HFFc6 (cell line): ENCODE data around the gene YAF2. TPM values are rescaled to one million over a fixed set of nuclear protein-coding genes. Genes with fewer than 3 reads are reported as not detected.

Experiments
- DNase-seq: peaks from one replicate; pipeline ENCODE4 v3.0.0-alpha.2; 2018
- H3K27ac Mint-ChIP-seq: 2 replicates; pipeline ENCODE4 v1.8.0; 2020; ENCODE audit warnings: mild to moderate bottlenecking, mixed read lengths
- H3K27me3 Mint-ChIP-seq: 2 replicates; pipeline ENCODE4 v1.8.0; 2021; ENCODE audit warnings: mild to moderate bottlenecking, moderate library complexity, mixed read lengths; ENCODE audit not compliant: insufficient read depth
- H3K36me3 Mint-ChIP-seq: 2 replicates; pipeline ENCODE4 v1.8.0; 2021; ENCODE audit warnings: low read depth, mixed read lengths
- H3K4me1 Mint-ChIP-seq: 2 replicates; pipeline ENCODE4 v1.8.0; 2020; ENCODE audit warnings: low read depth, mixed read lengths
- H3K4me3 Mint-ChIP-seq: 2 replicates; pipeline ENCODE4 v1.8.0; 2020; ENCODE audit warnings: mild to moderate bottlenecking, moderate library complexity, mixed read lengths
- H3K9me3 Mint-ChIP-seq: 2 replicates; pipeline ENCODE4 v1.8.0; 2020; ENCODE audit warnings: mild to moderate bottlenecking, mixed read lengths
- total RNA-seq, 6 experiments: library from RNA; stranded (reverse); fragmentation: NEBNext Ultra II Directional; extraction: Animal tissue kit (Norgen Biotek cat#: 25700); gene quantifications; 2 replicates in 1 of 6; 3 replicates in 5 of 6; pipeline ENCODE4 v1.2.3, GENCODE V29; 2021
- TF ChIP-seq, protein P1 (sequence below): fragments of 200-600 bp; sonication (generic); IDR thresholded peaks from 2 replicates; pipeline ENCODE4 v1.5.0; 2021; ENCODE audit warnings: antibody characterized with exemption, mild to moderate bottlenecking

The YAF2 gene
- total RNA-seq, 6 experiments from 2014 or later = 22.2 to 31.2 (median 27.6) TPM

DNA sequence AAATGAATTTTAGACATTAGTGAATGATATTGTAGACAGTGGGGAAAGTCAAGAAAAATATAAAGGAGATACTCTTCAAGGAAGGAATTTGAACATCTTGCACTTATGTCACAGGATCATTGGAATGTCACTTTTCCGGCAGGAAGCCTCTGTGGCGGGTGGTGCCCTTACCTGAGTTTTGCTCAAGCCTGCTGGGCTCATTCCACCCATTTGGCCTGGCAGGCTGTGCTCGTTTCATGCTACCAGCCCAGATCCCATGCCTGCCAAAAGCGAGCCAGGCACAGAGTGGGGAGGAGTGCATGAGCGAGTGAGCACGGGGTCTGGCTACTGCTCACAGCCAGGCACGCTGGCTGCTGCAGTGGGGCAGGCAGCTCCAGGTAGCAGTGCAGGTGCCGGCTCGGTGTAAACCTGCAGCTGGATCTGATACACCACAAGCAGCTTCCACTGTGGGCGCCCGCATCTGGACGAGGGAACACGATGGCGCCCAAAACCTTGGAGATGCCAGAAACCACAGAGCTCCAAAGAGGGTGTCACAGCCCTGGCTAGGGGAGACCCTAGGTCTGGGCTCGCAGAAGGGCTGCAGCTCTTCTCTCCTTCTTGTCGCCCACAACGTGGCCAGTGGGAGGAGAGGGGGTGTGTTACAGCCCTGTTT is 28.7 kb upstream of the YAF2 start:
- DNase-seq = no peak
- no peaks in the 10 kb centered on the region for H3K36me3 Mint-ChIP-seq
- H3K27ac Mint-ChIP-seq = no peak overlapping the region
- peaks cover 7% of the 10 kb centered on the region for H3K27me3 Mint-ChIP-seq
- H3K4me3 Mint-ChIP-seq = no peak overlapping the region
- H3K4me1 Mint-ChIP-seq = no peaks in the 10 kb centered on the region
- no peaks in the 10 kb centered on the region for H3K9me3 Mint-ChIP-seq
- TF ChIP-seq, protein P1, sequence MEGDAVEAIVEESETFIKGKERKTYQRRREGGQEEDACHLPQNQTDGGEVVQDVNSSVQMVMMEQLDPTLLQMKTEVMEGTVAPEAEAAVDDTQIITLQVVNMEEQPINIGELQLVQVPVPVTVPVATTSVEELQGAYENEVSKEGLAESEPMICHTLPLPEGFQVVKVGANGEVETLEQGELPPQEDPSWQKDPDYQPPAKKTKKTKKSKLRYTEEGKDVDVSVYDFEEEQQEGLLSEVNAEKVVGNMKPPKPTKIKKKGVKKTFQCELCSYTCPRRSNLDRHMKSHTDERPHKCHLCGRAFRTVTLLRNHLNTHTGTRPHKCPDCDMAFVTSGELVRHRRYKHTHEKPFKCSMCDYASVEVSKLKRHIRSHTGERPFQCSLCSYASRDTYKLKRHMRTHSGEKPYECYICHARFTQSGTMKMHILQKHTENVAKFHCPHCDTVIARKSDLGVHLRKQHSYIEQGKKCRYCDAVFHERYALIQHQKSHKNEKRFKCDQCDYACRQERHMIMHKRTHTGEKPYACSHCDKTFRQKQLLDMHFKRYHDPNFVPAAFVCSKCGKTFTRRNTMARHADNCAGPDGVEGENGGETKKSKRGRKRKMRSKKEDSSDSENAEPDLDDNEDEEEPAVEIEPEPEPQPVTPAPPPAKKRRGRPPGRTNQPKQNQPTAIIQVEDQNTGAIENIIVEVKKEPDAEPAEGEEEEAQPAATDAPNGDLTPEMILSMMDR = no peak

DNA sequence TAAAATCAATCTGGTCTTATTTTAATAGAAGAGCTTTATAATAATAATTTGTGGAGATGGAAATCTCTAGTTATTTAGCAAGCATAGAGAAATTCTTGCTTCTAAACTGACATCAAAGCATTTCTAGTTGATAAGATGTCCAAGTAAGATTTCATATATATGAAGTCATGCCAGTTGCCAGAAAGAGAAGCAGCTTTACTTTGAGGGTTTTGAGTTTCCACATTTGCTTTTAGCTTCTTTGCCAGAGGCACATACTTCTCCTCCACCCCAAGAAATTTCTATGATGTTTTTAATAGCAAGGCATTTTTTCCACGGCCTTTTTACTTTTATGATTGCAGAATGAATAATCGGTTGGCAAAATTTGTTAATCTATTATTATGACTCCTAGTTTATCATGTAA is 24.2 kb upstream of the YAF2 start:
- Mint-ChIP-seq H3K27me3 (peaks cover 2% of the 10 kb centered on the region; the same call in 1 of the 2 replicates), H3K4me3 (no peak overlapping the region), H3K4me1 (no peaks in the 10 kb centered on the region), H3K9me3 (no peaks in the 10 kb centered on the region), H3K36me3 (no peaks in the 10 kb centered on the region), H3K27ac (no peak overlapping the region)
- TF ChIP-seq, protein P1 = no peak
- no peak for DNase-seq

DNA sequence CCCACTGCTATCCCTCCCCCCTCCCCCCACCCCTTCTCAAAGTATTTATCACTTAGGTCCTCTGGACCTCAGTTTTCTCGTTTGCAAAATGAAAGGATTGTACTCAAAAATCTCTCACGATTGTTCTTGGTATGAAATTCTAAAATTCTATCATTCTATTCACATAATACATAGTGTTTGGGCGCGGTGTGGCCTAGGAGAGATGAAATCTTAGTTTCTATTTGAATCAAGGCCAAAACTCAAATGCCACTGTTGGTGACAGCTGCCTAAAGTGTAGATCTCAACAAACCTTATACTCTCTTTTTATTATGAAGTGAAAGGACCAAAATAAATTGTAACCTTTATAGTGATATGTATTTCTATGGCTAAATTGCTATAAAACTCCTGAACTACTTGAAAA is 23.7 kb upstream of the YAF2 start:
- no peak overlapping the region for H3K27ac Mint-ChIP-seq
- TF ChIP-seq, protein P1 = no peak
- no peak for DNase-seq
- H3K27me3 Mint-ChIP-seq = no peaks in the 10 kb centered on the region
- H3K4me1 Mint-ChIP-seq = no peaks in the 10 kb centered on the region
- no peaks in the 10 kb centered on the region for H3K36me3 Mint-ChIP-seq
- H3K4me3 Mint-ChIP-seq = no peak overlapping the region
- no peaks in the 10 kb centered on the region for H3K9me3 Mint-ChIP-seq

DNA sequence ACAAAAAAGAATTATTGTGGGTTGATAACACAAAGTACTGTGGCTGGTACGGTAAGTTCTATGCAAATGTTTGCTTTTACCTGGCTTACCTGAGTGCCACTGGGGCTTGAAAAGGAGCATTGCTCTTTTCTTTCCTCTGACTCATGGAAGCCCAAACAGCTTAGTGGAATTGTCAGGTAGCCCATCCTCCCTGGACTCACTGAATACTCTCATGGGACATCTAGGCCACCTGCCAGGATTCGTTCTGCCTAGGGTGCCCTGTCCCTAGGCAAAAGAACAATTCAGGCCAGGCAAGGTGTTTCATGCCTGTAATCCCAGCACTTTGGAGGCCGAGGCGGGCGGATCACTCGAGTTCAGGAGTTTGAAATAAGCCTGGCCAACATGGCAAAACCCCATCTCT is 22.5 kb upstream of the YAF2 start:
- no peaks in the 10 kb centered on the region for H3K9me3 Mint-ChIP-seq
- no peaks in the 10 kb centered on the region for H3K36me3 Mint-ChIP-seq
- TF ChIP-seq, protein P1 = no peak
- no peak for DNase-seq
- no peaks in the 10 kb centered on the region; the same call in 1 of the 2 replicates for H3K27me3 Mint-ChIP-seq
- no peak overlapping the region for H3K27ac Mint-ChIP-seq
- H3K4me1 Mint-ChIP-seq = no peaks in the 10 kb centered on the region
- no peak overlapping the region for H3K4me3 Mint-ChIP-seq

DNA sequence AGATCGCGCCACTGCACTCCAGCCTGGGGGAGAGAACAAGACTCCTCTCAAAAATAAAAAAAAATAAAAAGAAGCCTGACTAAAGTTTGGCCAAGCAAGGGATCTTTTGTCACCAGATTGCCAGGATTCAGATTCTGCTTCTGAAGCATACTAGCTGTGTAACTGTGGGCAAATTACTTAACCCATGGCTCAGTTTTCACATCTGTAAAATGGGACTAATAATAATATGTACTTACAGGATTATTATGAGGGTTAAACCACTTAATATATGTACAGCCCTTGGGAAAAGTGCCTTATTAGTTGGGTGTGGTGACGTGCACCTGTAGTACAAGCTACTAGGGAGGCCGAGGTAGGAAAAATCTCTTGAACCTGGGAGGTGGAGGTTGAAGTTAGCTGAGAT is 21.7 kb upstream of the YAF2 start:
- Mint-ChIP-seq H3K27ac (no peak overlapping the region), H3K4me3 (no peak overlapping the region), H3K4me1 (no peaks in the 10 kb centered on the region), H3K9me3 (no peaks in the 10 kb centered on the region), H3K27me3 (no peaks in the 10 kb centered on the region; the same call in 1 of the 2 replicates), H3K36me3 (no peaks in the 10 kb centered on the region)
- DNase-seq = no peak
- TF ChIP-seq, protein P1 = no peak
